Astrocyte (in vitro differentiated cells and primary cell): ENCODE results near the gene COPS9.

Experiments
- EZH2 ChIP-seq: IDR thresholded peaks from 2 replicates; pipeline ENCODE4 v1.6.1; 2012; ENCODE audit warnings: mild to moderate bottlenecking, low read length, inconsistent platforms; ENCODE audit not compliant: insufficient read depth
- TF ChIP-seq, protein P1 (sequence below): IDR thresholded peaks from 2 replicates; pipeline ENCODE4 v1.5.1; 2011; ENCODE audit warnings: low read depth, mild to moderate bottlenecking, inconsistent platforms, low read length, moderate library complexity; ENCODE audit not compliant: insufficient read depth

DNA sequence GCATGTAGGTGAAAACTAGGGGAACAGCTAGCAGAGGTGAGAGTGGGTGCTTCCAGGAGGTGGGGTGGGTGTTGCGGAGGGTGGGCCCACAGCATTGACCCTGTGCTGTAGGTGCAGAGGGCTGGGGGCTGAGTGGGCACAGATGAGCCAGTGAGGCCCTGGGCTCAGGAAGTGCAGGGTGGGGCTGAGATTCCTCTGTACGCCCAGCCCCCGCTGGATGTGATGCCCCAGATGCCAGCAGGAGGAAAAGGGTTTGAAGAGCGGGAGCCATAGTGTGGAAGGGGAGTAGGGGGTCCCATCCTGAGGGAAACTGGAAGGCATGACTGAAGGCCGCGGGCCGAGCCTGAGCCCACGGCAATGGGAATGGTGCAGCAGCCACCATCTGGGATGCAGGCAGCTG is 18.5 kb upstream of the COPS9 start:
- TF ChIP-seq, protein P1, sequence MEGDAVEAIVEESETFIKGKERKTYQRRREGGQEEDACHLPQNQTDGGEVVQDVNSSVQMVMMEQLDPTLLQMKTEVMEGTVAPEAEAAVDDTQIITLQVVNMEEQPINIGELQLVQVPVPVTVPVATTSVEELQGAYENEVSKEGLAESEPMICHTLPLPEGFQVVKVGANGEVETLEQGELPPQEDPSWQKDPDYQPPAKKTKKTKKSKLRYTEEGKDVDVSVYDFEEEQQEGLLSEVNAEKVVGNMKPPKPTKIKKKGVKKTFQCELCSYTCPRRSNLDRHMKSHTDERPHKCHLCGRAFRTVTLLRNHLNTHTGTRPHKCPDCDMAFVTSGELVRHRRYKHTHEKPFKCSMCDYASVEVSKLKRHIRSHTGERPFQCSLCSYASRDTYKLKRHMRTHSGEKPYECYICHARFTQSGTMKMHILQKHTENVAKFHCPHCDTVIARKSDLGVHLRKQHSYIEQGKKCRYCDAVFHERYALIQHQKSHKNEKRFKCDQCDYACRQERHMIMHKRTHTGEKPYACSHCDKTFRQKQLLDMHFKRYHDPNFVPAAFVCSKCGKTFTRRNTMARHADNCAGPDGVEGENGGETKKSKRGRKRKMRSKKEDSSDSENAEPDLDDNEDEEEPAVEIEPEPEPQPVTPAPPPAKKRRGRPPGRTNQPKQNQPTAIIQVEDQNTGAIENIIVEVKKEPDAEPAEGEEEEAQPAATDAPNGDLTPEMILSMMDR, result no peak
- TF ChIP-seq EZH2, result no peak
